CD8-positive, alpha-beta memory T cell (primary cell): ENCODE data around the gene CRYBG2. TPM values are rescaled to one million over a fixed set of nuclear protein-coding genes. Genes with fewer than 3 reads are reported as not detected.

Source experiments
- CTCF ChIA-PET: fragments of 350-600 bp; sonication (Branson Sonifier 250); formaldehyde crosslinking; loops from one replicate; lab custom pipeline; 2021; ENCODE audit warnings: antibody characterized with exemption; lab: Charles Lee
- POLR2A ChIA-PET: fragments of 350-600 bp; sonication (Branson Sonifier 250); formaldehyde crosslinking; loops from one replicate; lab custom pipeline; 2021; ENCODE audit warnings: antibody characterized with exemption; lab: Charles Lee
- DNase-seq, 5 donors: peaks; one replicate each; pipeline versions ENCODE4 v3.0.0 to v3.0.0-alpha.2; 2020 to 2022; ENCODE audit warnings: mixed read lengths in 1 of 5
- H3K27ac ChIP-seq: one replicate; pipeline ENCODE4 v1.7.0; 2013; ENCODE audit warnings: low read depth, mild to moderate bottlenecking, low read length, moderate library complexity
- H3K27me3 ChIP-seq: 2 replicates; pipeline ENCODE4 v1.7.0; 2013; ENCODE audit warnings: low read length, mild to moderate bottlenecking; ENCODE audit not compliant: insufficient read depth, poor library complexity, severe bottlenecking
- H3K36me3 ChIP-seq: 2 replicates; pipeline ENCODE4 v1.7.0; 2013; ENCODE audit warnings: mild to moderate bottlenecking, low read length, moderate library complexity; ENCODE audit not compliant: insufficient read depth
- H3K4me1 ChIP-seq: 2 replicates; pipeline ENCODE4 v1.7.0; 2013; ENCODE audit warnings: mild to moderate bottlenecking, low read length, moderate library complexity; ENCODE audit not compliant: insufficient read depth
- H3K4me3 ChIP-seq: 2 replicates; pipeline ENCODE4 v1.7.0; 2013; ENCODE audit warnings: mild to moderate bottlenecking, low read length
- H3K9me3 ChIP-seq: 2 replicates; pipeline ENCODE4 v1.7.0; 2013; ENCODE audit warnings: mild to moderate bottlenecking, low read length
- H3K27ac Mint-ChIP-seq, 8 donors: one replicate each; pipeline ENCODE4 v1.8.0; 2020 to 2021; ENCODE audit warnings: mixed read lengths in 8 of 8, mild to moderate bottlenecking in 6 of 8, inconsistent platforms in 3 of 8, moderate library complexity in 3 of 8
- H3K27me3 Mint-ChIP-seq, 2 donors: one replicate each; pipeline ENCODE4 v1.8.0; 2020 to 2021; ENCODE audit warnings: mixed read lengths in 2 of 2, mild to moderate bottlenecking in 1 of 2, moderate library complexity in 1 of 2
- H3K36me3 Mint-ChIP-seq, 3 donors: one replicate each; pipeline ENCODE4 v1.8.0; 2020 to 2021; ENCODE audit warnings: mixed read lengths in 3 of 3, inconsistent platforms in 1 of 3, mild to moderate bottlenecking in 1 of 3
- H3K4me1 Mint-ChIP-seq, 3 donors: one replicate each; pipeline ENCODE4 v1.8.0; 2020 to 2021; ENCODE audit warnings: mixed read lengths in 3 of 3, inconsistent platforms in 1 of 3, mild to moderate bottlenecking in 1 of 3
- H3K4me3 Mint-ChIP-seq, 7 donors: one replicate each; pipeline ENCODE4 v1.8.0; 2020 to 2021; ENCODE audit warnings: mixed read lengths in 7 of 7, mild to moderate bottlenecking in 6 of 7, moderate library complexity in 4 of 7, inconsistent platforms in 2 of 7
- H3K9me3 Mint-ChIP-seq, 5 donors: one replicate each; pipeline ENCODE4 v1.8.0; 2020 to 2022; ENCODE audit warnings: mixed read lengths in 5 of 5, mild to moderate bottlenecking in 3 of 5, moderate library complexity in 2 of 5, inconsistent platforms in 1 of 5
- polyA plus RNA-seq: library from polyadenylated mRNA; unstranded; fragments of 300-500 nt; fragmentation: Illumina TruSeq; gene quantifications from one replicate; pipeline ENCODE4 v1.2.3, GENCODE V29; 2021
- total RNA-seq, 2 experiments: library from RNA; stranded (reverse); gene quantifications; one replicate each; pipeline ENCODE4 v1.2.3, GENCODE V29; 2021

CRYBG2 gene
- total and polyA plus RNA-seq, 3 experiments from 2014 or later = 0.85 to 1.9 (median 1.3) TPM

DNA sequence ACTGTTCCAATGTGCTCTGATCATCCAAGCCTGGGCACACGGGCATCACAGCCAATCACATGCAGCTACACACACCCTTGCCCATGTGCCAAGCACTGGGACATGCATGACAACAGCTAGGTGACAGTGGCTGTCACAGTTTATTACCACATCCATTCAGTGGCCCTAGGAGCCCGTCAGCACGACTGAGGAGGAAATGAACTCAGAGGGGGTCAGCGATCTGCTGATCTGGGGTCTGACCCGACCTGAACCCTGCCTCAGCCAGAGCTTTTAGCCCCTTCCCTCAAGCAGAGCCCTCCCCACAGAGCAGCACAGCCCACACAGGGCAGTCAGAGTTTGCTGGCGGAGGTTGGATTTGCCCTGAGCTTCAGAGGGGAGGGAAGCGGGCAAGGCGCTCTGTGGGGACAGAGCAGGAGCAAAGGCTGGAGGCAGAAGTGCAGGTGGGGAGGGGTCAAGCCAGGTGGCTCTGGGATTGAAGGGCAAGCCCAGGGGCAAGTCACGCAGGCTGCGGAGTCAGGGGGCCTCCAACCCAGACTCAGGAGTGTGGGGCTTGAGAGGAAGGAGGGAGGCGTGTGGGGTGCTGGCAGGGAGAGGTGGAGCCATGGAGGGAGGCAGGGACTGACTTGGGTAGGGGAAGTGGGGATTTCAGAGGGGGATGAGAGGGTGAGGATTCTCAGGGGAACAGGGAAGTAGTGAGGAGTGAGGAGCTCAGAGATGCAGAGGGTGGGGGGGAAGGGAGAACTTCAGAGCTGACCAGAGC is 63.6 kb downstream of the CRYBG2 start:
- POLR2A ChIA-PET = interaction anchor here (0.6 to 10.6 kb wide), 4 partner anchors 11 to 29 kb away, joined by 6 to 287 read pairs (median 28); partner anchors contain the start of genes CD52, SH3BGRL3 and UBXN11
- DNase-seq = peak in 2 of 5 donors; percentile 46 to 62

DNA sequence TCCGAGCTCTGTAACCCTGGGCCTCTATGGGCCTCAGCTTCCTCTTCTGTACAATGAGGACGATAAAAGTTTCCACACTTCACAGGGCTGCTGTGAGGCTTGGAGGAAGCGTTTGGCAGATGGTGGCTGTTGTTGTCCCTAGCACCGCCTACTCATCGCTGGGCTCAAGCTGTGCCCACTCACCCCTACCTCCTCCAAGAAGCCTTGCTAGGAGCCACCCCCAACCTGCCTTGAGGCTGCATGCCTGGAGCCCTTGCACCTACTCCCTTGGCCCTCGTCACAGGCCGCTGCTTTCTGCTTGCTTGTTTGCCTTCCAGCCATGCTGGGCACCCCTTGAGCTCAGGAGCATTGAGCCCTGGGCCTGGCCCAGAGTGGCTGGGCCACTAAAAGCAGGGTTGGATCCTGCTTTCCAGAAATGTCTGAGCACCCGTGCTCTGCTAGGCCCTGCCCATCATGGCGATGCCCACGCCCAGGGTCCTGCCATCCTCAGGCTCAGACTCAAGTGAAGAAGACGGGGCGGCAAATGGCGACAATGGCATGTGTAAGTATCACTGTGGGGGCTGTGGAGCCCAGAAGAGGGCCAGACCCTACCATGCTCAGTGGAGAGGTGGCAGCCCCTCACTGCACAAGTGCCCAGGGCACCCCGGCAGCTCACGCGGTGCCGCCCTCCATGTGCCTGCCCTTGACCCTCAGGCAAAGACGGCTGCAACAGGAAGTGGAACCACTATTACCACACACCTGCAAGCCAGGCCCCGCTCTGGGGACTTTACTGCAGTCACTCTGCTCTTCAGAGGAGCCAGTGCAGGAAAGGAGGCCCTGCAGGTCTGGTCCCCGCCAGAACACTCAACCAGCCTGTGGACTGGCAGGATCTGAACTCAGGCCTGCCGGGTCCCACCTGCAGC is 64.5 kb downstream of the CRYBG2 start:
- Histone ChIP-seq H3K27me3 (no peaks in the 10 kb centered on the region), H3K36me3 (no peaks in the 10 kb centered on the region), H3K4me3 (peak overlapping the region; percentile 47), H3K9me3 (no peaks in the 10 kb centered on the region), H3K27ac (peak overlapping the region; percentile 55), H3K4me1 (peaks cover 85% of the 10 kb centered on the region)
- H3K9me3 Mint-ChIP-seq = no peaks in the 10 kb centered on the region
- peaks cover 0 to 4% (median 0%) of the 10 kb centered on the region in 3 donors for H3K36me3 Mint-ChIP-seq
- H3K27ac Mint-ChIP-seq = peak overlapping the region; percentile 92 to 99 (median 98)
- peak in 2 of 5 donors; percentile 43 to 65 for DNase-seq
- POLR2A ChIA-PET = interaction anchor here (0.6 to 10.6 kb wide), 11 partner anchors 8 to 89 kb away, joined by 3 to 287 read pairs (median 4); partner anchors contain the start of genes CD52, SH3BGRL3 and UBXN11
- no peaks in the 10 kb centered on the region for H3K27me3 Mint-ChIP-seq
- CTCF ChIA-PET = interaction anchor here (0.9 to 21.9 kb wide), 17 partner anchors 8 to 128 kb away, joined by 3 to 840 read pairs (median 7); partner anchors contain the start of genes CD52, CEP85, SH3BGRL3 and UBXN11
- peak overlapping the region; percentile 43 to 85 (median 75) for H3K4me3 Mint-ChIP-seq
- peaks cover 74 to 87% (median 78%) of the 10 kb centered on the region in 3 donors for H3K4me1 Mint-ChIP-seq

More for the DNA sequence above, 63.6 kb downstream of the CRYBG2 start:
- H3K4me1 ChIP-seq = peaks cover 76% of the 10 kb centered on the region
- peak overlapping the region; percentile 55 for H3K27ac ChIP-seq
- no peaks in the 10 kb centered on the region for H3K9me3 ChIP-seq
- CTCF ChIA-PET = interaction anchor here (0.8 to 21.9 kb wide), 6 partner anchors 9 to 127 kb away, joined by 3 to 840 read pairs (median 20); partner anchors contain the start of genes CD52 and UBXN11
- no peaks in the 10 kb centered on the region for H3K9me3 Mint-ChIP-seq
- H3K36me3 ChIP-seq = no peaks in the 10 kb centered on the region
- H3K4me1 Mint-ChIP-seq = peaks cover 68 to 83% (median 76%) of the 10 kb centered on the region in 3 donors
- H3K4me3 Mint-ChIP-seq = peak overlapping the region; percentile 43 to 85 (median 74)
- peak overlapping the region; percentile 47 for H3K4me3 ChIP-seq
- H3K27me3 Mint-ChIP-seq = no peaks in the 10 kb centered on the region
- no peaks in the 10 kb centered on the region for H3K27me3 ChIP-seq
- peak overlapping the region; percentile 92 to 99 (median 98) for H3K27ac Mint-ChIP-seq
- H3K36me3 Mint-ChIP-seq = peaks cover 0 to 1% (median 0%) of the 10 kb centered on the region in 3 donors

DNA sequence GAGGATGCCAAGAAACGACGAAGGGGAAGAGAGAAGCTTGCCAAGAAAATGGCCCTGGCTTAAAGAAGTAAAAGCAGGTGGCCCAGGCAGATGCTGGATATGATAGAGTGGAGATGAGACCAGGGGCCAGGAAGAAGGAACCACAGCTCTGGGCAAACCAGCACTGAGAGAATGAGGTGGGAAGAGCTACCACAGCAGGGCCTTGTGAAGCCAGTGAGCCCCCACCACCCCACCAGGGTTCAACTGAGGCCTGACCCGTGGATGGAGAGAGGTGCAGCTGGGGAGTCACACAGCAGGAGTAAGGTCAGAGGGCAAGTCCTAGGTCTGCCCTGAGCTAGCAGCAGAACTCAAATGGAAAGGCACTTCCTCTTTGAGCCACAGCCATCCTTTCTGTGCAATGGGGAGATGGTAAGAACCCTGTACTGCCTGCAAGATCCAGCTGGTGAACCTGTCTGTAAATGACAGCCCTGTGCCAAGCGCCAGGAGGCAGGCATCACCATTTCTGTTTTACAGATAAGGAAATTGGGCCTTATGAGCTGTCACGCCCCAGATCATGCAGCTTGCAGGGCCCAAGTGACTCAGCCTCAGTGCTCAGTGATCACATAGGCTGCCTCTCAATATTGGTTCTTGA is 65.5 kb downstream of the CRYBG2 start:
- Mint-ChIP-seq H3K36me3 (peaks cover 0 to 11% (median 2%) of the 10 kb centered on the region in 3 donors), H3K27me3 (no peaks in the 10 kb centered on the region), H3K4me1 (peaks cover 83 to 97% (median 87%) of the 10 kb centered on the region in 3 donors), H3K9me3 (no peaks in the 10 kb centered on the region), H3K4me3 (peak overlapping the region; percentile 43 to 85 (median 77)), H3K27ac (peak overlapping the region; percentile 92 to 99 (median 98))
- no peaks in the 10 kb centered on the region for H3K9me3 ChIP-seq
- H3K27ac ChIP-seq = peak overlapping the region; percentile 60
- POLR2A ChIA-PET = interaction anchor here (0.6 to 10.6 kb wide), 14 partner anchors 9 to 136 kb away, joined by 3 to 287 read pairs (median 4); partner anchors contain the start of genes CD52, SH3BGRL3 and UBXN11
- H3K36me3 ChIP-seq = no peaks in the 10 kb centered on the region
- CTCF ChIA-PET = interaction anchor here (0.9 to 21.9 kb wide), 18 partner anchors 9 to 129 kb away, joined by 3 to 840 read pairs (median 7); partner anchors contain the start of genes CD52, CEP85, SH3BGRL3 and UBXN11
- peak overlapping the region; percentile 23 for H3K4me3 ChIP-seq
- DNase-seq = peak in 2 of 5 donors; percentile 30 to 73
- H3K4me1 ChIP-seq = peaks cover 95% of the 10 kb centered on the region
- H3K27me3 ChIP-seq = no peaks in the 10 kb centered on the region

- H3K27ac Mint-ChIP-seq = peak overlapping the region; percentile 92 to 99 (median 98)
- no peak for DNase-seq
- no peaks in the 10 kb centered on the region for H3K27me3 ChIP-seq
- H3K9me3 ChIP-seq = no peaks in the 10 kb centered on the region
- H3K4me1 ChIP-seq = peaks cover 97% of the 10 kb centered on the region
- H3K27me3 Mint-ChIP-seq = no peaks in the 10 kb centered on the region
- peak overlapping the region; percentile 60 for H3K27ac ChIP-seq
- peak overlapping the region; percentile 32 to 85 (median 77) for H3K4me3 Mint-ChIP-seq
- H3K36me3 Mint-ChIP-seq = peaks cover 0 to 17% (median 2%) of the 10 kb centered on the region in 3 donors
- no peaks in the 10 kb centered on the region for H3K9me3 Mint-ChIP-seq
- H3K36me3 ChIP-seq = no peaks in the 10 kb centered on the region
- H3K4me3 ChIP-seq = peak overlapping the region; percentile 26
- ChIA-PET POLR2A (interaction anchor here (0.9 to 10.6 kb wide), 6 partner anchors 9 to 91 kb away, joined by 3 to 287 read pairs (median 18); partner anchors contain the start of genes CD52, SH3BGRL3 and UBXN11), CTCF (interaction anchor here (1.4 to 21.9 kb wide), 13 partner anchors 8 to 129 kb away, joined by 3 to 840 read pairs (median 12); partner anchors contain the start of genes CD52, CEP85, SH3BGRL3 and UBXN11)
- H3K4me1 Mint-ChIP-seq = peaks cover 87 to 99% (median 94%) of the 10 kb centered on the region in 3 donors
Measured at GRCh38 chr1:26287811-26288210, 66.1 kb downstream of the CRYBG2 start.

GRCh38 chr1:26287033-26287711 is 66.8 kb downstream of the CRYBG2 start:
- peaks cover 0 to 24% (median 2%) of the 10 kb centered on the region in 3 donors for H3K36me3 Mint-ChIP-seq
- DNase-seq = peak; percentile 61 to 88 (median 82)
- peak overlapping the region; percentile 32 to 85 (median 77) for H3K4me3 Mint-ChIP-seq
- Histone ChIP-seq H3K27me3 (no peaks in the 10 kb centered on the region), H3K36me3 (no peaks in the 10 kb centered on the region), H3K27ac (peak overlapping the region; percentile 60), H3K9me3 (no peaks in the 10 kb centered on the region), H3K4me3 (peak overlapping the region; percentile 49), H3K4me1 (peaks cover 100% of the 10 kb centered on the region)
- peaks cover 92 to 100% (median 99%) of the 10 kb centered on the region in 3 donors for H3K4me1 Mint-ChIP-seq
- ChIA-PET CTCF (interaction anchor here (1.4 to 21.9 kb wide), 11 partner anchors 10 to 130 kb away, joined by 3 to 840 read pairs (median 27); partner anchors contain the start of genes CD52, CEP85 and UBXN11), POLR2A (interaction anchor here (0.9 to 10.6 kb wide), 5 partner anchors 8 to 91 kb away, joined by 3 to 287 read pairs (median 27); partner anchors contain the start of genes CD52, SH3BGRL3 and UBXN11)
- peak overlapping the region; percentile 92 to 99 (median 98) for H3K27ac Mint-ChIP-seq
- no peaks in the 10 kb centered on the region for H3K9me3 Mint-ChIP-seq
- H3K27me3 Mint-ChIP-seq = no peaks in the 10 kb centered on the region

DNA sequence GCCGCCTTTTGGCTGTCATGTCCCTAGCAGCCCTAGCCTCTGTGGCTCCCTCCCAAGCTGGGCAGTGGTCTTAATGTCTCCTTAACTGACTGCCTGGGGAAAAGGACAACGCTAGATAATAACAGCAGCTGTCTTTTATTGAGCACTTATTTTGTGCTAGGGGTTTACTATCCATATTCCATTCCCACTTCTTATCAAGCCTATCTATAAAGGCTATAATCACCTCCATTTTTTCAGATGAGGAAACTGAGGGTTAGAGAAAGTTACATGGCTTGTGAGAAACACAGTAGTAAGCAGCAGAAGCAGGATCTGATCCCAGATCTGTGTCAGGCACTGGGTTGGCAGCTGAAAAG is 67.9 kb downstream of the CRYBG2 start:
- peak overlapping the region; percentile 92 to 99 (median 98) for H3K27ac Mint-ChIP-seq

More for the DNA sequence above, 67.9 kb downstream of the CRYBG2 start:
- no peak for DNase-seq
- Histone ChIP-seq H3K9me3 (no peaks in the 10 kb centered on the region), H3K27ac (peak overlapping the region; percentile 60), H3K4me3 (peak overlapping the region; percentile 40), H3K4me1 (peaks cover 99% of the 10 kb centered on the region), H3K27me3 (no peaks in the 10 kb centered on the region), H3K36me3 (no peaks in the 10 kb centered on the region)
- Mint-ChIP-seq H3K9me3 (no peaks in the 10 kb centered on the region), H3K36me3 (peaks cover 6 to 35% (median 6%) of the 10 kb centered on the region in 3 donors), H3K27me3 (no peaks in the 10 kb centered on the region), H3K4me1 (peaks cover 91 to 99% (median 98%) of the 10 kb centered on the region in 3 donors), H3K4me3 (peak overlapping the region in 5 of 7 donors; percentile 19 to 85 (median 42))
- CTCF ChIA-PET = interaction anchor here (0.5 to 21.9 kb wide), 15 partner anchors 10 to 592 kb away, joined by 3 to 840 read pairs (median 22); partner anchors contain the start of genes CD52, CEP85, DHDDS and UBXN11
- POLR2A ChIA-PET = interaction anchor here (0.5 to 10.6 kb wide), 7 partner anchors 8 to 216 kb away, joined by 3 to 287 read pairs (median 7); partner anchors contain the start of genes CD52 and UBXN11
